ENCODE data around the gene WAC.

GRCh38 chr10:28668363-28669226 lies 135.7 kb downstream of the WAC start:
- no peak for TF ChIP-seq CTCF (IDR thresholded peaks at IDR 0.05)
- no peak for TF ChIP-seq POLR2A (IDR thresholded peaks at IDR 0.05)

All from thyroid gland (tissue), 4 donors.